T-helper 2 cell treated with Interferon-gamma antibody and Interleukin-4, amounts not matched to agents 5 μg/mL and 100 μg/mL, for 36 hours (primary cell): Measurements from ENCODE around the gene VPS37C.
"Not testable (repeated sequence)": the region's sequence is repeated elsewhere in the genome, so short reads cannot be mapped to it uniquely, and the experiment has no call there.

Source experiments
- DNase-seq: peaks from one replicate; pipeline ENCODE4 v3.0.0; 2021; ENCODE audit warnings: low spot score
- H3K27ac Mint-ChIP-seq: one replicate; pipeline ENCODE4 v1.8.0; 2021; ENCODE audit warnings: mild to moderate bottlenecking, mixed read lengths
- H3K27me3 Mint-ChIP-seq: one replicate; pipeline ENCODE4 v1.8.0; 2021; ENCODE audit warnings: low read depth, mixed read lengths
- H3K36me3 Mint-ChIP-seq: one replicate; pipeline ENCODE4 v1.8.0; 2021; ENCODE audit warnings: low read depth, mixed read lengths
- H3K4me1 Mint-ChIP-seq: one replicate; pipeline ENCODE4 v1.8.0; 2021; ENCODE audit warnings: low read depth, mixed read lengths
- H3K4me3 Mint-ChIP-seq: one replicate; pipeline ENCODE4 v1.8.0; 2022; ENCODE audit warnings: mild to moderate bottlenecking, moderate library complexity, mixed read lengths
- H3K9me3 Mint-ChIP-seq: one replicate; pipeline ENCODE4 v1.8.0; 2021; ENCODE audit warnings: mixed read lengths

Gene VPS37C

DNA sequence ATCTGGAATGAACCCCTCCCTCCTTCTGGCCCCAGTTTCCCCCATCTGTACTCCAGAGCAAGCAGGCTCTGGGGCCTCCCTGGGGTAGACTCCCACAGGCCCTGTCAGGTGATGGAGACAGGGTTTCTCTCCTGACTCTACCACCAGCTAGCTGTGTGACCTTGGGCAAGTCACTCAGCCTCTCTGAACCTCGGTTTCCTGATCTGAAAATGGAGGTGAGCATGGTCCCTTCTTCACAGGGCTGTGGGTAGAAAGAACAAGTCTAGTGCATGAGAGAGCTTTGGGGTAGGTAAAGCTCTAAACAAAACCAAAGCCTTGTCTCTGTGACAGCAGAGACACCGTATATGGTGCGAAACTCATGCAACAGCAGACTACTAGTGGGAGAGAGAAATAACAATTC, 53.3 kb downstream of the VPS37C start:
- H3K4me3 Mint-ChIP-seq = no peak overlapping the region
- H3K36me3 Mint-ChIP-seq = peaks cover 82% of the 10 kb centered on the region
- peaks cover 78% of the 10 kb centered on the region for H3K4me1 Mint-ChIP-seq

DNA sequence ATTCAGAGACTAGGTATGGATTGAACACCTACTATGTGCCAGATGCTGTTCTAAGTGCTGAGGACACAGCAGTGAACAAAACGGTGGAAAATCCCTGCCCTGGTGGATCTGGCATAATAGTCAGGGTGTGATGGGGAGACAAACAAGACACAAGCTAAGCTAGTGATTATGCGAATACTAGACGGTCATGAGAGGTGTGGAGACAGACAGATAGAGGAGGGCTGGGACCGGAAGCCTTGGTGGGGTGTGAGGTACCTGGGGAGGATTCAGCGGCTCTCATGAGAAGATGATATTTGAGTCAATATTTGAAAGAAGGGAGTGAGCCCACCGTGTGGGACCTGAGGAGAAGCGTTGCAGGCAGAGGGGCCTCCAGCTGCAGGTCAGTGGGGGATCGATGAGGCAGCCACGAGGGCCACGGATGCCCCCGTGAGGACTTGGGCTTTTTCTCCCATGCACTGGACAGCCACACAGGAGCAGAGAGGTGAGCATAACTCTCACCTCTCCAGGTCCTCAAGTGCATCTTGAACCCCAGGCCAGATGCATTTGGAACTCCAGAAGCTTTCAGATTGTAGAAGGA, 54.2 kb downstream of the VPS37C start:
- Mint-ChIP-seq H3K36me3 (peaks cover 73% of the 10 kb centered on the region), H3K27ac (peak overlapping the region; percentile 82), H3K4me1 (peaks cover 69% of the 10 kb centered on the region), H3K27me3 (no peaks in the 10 kb centered on the region), H3K9me3 (no peaks in the 10 kb centered on the region), H3K4me3 (no peak overlapping the region)
- DNase-seq = no peak

More for the DNA sequence above, 53.3 kb downstream of the VPS37C start:
- Mint-ChIP-seq H3K27me3 (no peaks in the 10 kb centered on the region), H3K27ac (peak overlapping the region; percentile 82), H3K9me3 (no peaks in the 10 kb centered on the region)
- no peak for DNase-seq

DNA sequence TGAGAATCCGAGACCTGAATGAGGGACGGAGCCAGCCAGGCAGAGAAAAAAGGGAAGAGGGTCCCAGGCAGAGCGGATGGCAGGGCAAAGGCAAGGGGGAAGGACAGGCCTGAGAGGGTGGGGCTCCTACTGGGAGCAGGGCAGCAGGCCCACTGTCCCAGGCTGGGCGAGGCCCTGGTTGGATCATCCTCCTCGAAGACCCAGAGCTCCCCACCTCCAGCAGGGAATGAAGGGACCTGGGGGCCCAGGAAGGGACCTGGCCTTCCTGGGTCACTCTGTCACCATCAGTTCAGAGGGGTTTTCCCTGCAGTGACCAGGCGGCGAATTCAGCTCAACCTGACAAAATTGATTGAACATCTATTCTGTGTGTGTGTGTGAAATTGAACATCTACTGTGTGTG, 54.9 kb downstream of the VPS37C start:
- no peak for DNase-seq
- Mint-ChIP-seq H3K9me3 (no peaks in the 10 kb centered on the region), H3K36me3 (peaks cover 66% of the 10 kb centered on the region), H3K27ac (peak overlapping the region; percentile 82), H3K4me3 (no peak overlapping the region), H3K27me3 (no peaks in the 10 kb centered on the region), H3K4me1 (peaks cover 62% of the 10 kb centered on the region)

DNA sequence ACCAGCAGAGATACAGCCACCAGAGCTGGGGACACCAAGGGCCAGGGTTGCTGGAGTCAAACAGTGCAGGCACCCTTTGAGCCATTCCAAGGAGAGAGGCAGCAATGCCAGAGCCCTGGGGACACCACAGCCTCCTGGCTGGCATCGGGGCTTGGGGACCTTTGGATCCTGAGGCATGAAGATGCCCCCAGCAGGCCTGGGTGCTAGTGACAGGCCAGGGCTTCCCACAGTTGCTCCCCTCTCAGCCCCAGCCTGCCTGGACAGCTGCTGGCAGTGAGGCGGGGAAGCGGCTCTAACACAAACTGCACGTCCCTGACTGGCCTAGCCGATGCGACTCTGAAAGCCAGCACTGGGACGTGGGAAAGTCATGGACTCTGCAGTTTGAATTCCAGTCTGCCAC, 56.3 kb downstream of the VPS37C start:
- peak overlapping the region; percentile 59 for H3K27ac Mint-ChIP-seq
- peaks cover 49% of the 10 kb centered on the region for H3K4me1 Mint-ChIP-seq
- no peak for DNase-seq
- H3K27me3 Mint-ChIP-seq = no peaks in the 10 kb centered on the region
- peaks cover 55% of the 10 kb centered on the region for H3K36me3 Mint-ChIP-seq
- H3K4me3 Mint-ChIP-seq = no peak overlapping the region
- H3K9me3 Mint-ChIP-seq = no peaks in the 10 kb centered on the region

DNA sequence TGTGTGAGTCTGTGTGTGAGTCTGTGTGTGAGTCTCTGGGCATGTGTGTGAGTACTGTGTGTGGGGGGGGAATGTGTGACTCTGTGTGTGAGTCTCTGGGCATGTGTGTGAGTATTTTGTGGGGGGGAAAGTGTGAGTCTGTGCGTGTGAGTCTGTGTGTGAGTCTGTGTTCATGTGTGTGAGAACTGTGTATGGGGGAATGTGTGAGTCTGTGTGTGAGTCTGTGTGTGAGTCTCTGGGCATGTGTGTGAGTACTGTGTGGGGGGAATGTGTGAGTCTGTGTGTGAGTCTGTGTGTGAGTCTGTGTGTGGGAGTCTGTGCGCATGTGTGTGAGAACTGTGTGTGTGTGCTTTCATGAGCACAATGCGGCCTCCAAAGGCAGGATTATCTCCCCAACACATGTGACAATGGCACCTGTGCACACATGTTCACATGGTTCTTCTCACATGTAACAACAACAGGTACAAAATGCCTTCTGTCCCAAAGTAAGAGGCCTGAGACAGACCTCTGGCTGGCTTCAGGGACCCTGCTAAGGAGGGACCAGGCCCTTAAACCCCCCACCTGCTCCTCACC, 57.3 kb downstream of the VPS37C start:
- no peak for DNase-seq
- no peaks in the 10 kb centered on the region for H3K9me3 Mint-ChIP-seq
- H3K4me3 Mint-ChIP-seq = no peak overlapping the region
- H3K36me3 Mint-ChIP-seq = peaks cover 45% of the 10 kb centered on the region
- no peak overlapping the region for H3K27ac Mint-ChIP-seq
- H3K4me1 Mint-ChIP-seq = peaks cover 39% of the 10 kb centered on the region
- H3K27me3 Mint-ChIP-seq = no peaks in the 10 kb centered on the region

DNA sequence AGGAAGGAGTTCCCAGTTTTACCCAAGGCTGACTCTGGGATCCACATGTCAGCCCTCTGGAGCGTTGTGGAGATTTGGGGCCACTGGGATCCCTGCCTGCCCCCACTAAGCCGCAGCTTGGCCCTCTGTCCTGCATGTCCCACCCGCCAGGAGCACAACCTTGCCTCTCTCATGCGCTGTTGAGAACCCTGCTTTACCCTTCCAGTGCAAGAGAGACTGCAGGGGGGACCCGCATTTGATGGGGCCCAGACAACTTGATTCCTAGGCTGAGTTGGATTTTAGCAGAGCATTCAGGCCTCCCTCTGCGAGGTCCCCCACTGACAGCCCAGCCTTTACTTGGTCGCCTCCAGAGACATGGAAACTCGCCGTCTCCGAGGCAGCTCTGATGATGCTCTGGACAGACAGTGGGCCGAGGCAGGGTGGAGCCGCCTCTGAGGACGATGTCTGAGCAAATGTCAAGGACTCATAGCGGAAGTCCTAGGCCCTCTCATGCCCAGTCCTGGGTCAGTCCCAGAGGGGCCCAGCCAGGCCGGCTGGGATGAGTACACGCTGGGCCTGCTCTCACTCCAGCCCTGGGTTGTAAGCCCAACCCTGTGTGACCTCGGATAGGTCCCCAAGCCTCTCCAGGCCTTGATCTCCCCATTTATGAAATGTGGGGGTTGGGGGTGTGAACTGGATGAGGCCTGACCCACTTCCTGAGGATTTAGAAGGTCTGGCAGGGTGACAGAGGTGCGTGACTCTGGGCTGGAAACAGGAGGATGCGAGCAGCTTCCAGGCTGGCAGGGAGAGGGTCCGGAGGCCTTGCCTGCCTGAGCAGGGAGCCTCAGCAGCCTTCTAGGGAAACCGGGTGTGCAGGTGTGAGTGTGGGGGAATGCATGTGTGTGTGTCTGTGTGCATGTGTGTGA, 58.3 kb downstream of the VPS37C start:
- Mint-ChIP-seq H3K27ac (no peak overlapping the region), H3K4me3 (no peak overlapping the region), H3K36me3 (peaks cover 35% of the 10 kb centered on the region), H3K4me1 (peaks cover 30% of the 10 kb centered on the region), H3K9me3 (no peaks in the 10 kb centered on the region), H3K27me3 (no peaks in the 10 kb centered on the region)
- DNase-seq = no peak

DNA sequence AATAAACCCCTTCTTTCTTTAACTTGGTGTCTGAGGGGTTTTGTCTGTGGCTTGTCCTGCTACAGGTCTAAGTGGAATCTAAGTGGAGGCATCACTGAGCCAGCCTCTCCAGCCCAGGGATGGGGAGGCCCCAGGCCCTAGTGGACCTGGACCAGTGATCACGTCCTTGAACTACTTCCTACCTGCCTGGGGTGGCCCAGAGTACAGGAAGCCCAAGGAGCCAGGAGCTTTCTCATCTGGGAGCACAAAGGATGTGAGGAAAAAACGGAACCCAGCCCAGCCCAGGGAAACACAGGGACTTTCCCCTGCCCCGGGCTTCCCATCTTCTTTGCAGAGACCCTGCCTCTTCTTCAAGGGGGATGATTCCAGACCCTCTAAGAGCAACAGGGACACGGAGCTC, 62.4 kb downstream of the VPS37C start:
- H3K4me1 Mint-ChIP-seq = peaks cover 21% of the 10 kb centered on the region
- no peaks in the 10 kb centered on the region for H3K9me3 Mint-ChIP-seq
- peaks cover 7% of the 10 kb centered on the region for H3K36me3 Mint-ChIP-seq
- no peak overlapping the region for H3K27ac Mint-ChIP-seq
- no peak for DNase-seq
- no peak overlapping the region for H3K4me3 Mint-ChIP-seq
- H3K27me3 Mint-ChIP-seq = no peaks in the 10 kb centered on the region

DNA sequence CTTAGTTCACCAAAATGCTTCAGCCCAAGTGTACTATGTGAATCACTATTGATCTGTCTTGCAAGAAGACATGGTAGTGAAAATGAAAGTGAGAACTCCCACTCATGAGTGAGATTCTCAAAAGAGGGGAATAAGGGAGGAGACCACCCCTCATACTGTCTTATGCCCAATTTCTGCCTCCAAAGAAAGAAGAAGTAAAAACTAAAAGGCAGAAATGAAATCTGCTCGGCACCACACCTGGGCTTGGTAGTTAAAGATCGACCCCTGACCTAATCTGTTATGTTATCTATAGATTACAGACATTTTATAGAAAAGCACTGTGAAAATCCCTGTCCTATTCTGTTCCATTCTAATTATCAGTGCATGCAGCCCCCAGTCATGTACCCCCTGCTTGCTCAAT, 63.0 kb downstream of the VPS37C start:
- DNase-seq, H3K27ac Mint-ChIP-seq, H3K27me3 Mint-ChIP-seq, H3K36me3 Mint-ChIP-seq, H3K9me3 Mint-ChIP-seq, H3K4me3 Mint-ChIP-seq: not testable (repeated sequence)
- H3K4me1 Mint-ChIP-seq = peaks cover 25% of the 10 kb centered on the region

DNA sequence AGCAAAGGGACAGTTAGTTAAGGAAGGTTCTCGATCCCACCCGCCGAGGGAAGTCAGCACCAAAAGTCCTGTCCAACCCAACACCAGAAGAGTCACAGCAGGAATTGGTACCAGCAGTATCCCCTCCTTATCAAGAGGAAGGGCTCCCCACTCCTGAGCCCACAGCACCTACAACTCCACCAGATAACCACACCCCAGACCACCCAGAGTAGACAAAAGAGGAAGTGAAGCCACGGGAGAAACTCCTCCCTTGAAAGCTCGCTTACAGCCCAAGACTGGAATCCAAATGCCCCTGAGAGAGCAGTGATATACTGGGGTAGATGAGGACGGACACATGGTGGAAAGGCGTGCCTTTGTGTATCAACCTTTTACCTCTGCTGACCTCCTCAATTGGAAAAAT, 66.2 kb downstream of the VPS37C start:
- H3K27me3 Mint-ChIP-seq = no peaks in the 10 kb centered on the region
- peaks cover 4% of the 10 kb centered on the region for H3K36me3 Mint-ChIP-seq
- H3K4me3 Mint-ChIP-seq = no peak overlapping the region
- no peaks in the 10 kb centered on the region for H3K9me3 Mint-ChIP-seq
- DNase-seq = no peak
- H3K27ac Mint-ChIP-seq = peak overlapping the region; percentile 49
- peaks cover 53% of the 10 kb centered on the region for H3K4me1 Mint-ChIP-seq

DNA sequence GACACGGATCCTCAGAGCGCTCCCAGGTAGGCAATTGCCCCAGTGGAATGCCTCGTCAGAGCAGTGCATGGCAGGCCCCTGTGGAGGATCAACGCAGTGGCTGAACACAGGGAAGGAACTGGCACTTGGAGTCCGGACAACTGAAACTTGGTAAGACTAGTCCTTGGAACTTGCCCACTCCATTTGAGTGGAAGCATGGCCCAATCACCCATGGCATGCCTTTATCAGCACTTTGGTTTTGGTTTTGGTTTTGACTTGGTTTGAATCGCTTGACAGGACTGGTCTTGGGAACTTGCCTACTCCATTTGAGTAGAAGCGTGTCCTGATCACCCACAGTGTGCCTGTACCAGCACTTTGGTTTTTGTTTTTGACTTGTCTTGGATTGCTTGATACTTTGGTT, 67.1 kb downstream of the VPS37C start:
- H3K4me3 Mint-ChIP-seq = peak overlapping the region; percentile 32
- DNase-seq, H3K27me3 Mint-ChIP-seq, H3K36me3 Mint-ChIP-seq, H3K9me3 Mint-ChIP-seq: not testable (repeated sequence)
- peak overlapping the region; percentile 75 for H3K27ac Mint-ChIP-seq
- peaks cover 58% of the 10 kb centered on the region for H3K4me1 Mint-ChIP-seq

DNA sequence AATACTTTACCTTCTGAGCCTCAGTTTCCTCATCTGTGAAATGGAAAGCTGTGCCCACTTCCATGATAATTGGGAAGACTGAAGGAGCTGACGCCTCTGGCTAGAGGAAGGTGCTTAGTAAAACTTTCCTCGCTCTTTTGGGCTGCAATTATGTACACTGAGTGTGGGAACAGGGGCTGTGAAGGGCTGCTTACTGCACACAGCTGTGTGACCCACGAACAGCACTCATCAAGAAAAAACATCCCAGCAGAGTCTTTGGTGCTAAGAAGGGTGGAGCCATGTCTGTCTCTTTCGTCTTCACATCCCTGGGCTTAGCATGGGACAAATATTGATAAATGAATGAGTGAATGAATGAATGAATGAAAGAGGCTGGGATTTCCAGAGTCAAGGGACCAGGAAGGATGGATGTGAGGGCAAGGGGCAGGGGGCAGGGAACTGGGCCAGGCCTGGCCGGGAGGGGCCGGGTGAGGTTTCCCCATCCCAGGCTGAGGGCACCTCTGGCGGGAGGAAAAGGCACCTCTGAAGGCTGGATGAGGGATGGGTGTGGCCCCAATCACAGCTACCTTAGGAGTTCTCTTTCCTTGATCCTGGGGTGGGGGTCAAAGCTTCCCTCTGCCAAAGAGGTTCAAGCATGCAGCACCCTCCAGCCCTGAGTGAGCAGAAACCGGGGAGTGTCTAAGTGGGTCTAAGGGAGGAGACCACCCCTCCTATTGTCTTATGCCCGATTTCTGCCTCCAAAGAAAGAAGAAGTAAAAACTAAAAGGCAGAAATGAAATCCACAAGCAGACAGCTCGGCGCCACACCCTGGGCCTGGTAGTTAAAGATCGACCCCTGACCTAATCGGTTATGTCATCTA, 68.1 kb downstream of the VPS37C start:
- Mint-ChIP-seq H3K4me1 (peaks cover 59% of the 10 kb centered on the region), H3K36me3 (peaks cover 4% of the 10 kb centered on the region), H3K9me3 (no peaks in the 10 kb centered on the region), H3K27me3 (no peaks in the 10 kb centered on the region), H3K4me3 (peak overlapping the region; percentile 92), H3K27ac (peak overlapping the region; percentile 98)
- no peak for DNase-seq

DNA sequence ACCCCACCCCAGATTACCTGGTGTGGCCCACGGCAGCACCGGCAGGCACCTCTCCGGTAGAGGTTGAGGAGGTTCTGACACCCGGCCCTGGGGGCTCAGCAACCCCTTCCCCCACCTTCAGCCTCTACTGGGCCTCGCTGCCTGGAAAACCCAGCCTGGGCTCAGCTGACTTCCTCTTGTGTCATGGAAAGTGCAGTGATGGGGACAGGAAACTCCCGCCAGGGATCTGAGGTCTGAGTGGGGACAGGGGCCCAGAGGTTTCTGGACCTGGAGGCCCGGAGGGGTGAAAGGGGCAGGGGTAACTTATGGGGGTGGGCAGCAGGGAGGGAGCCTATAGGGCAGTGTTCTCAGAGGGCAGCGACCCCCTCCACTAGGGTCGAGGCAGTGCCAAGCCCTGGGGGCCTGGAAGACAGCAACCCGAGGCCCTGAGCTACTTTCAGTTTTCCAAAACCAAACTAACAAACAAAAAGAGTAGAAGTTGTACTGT, 68.9 kb downstream of the VPS37C start:
- H3K9me3 Mint-ChIP-seq = no peaks in the 10 kb centered on the region
- H3K4me3 Mint-ChIP-seq = peak overlapping the region; percentile 92
- H3K36me3 Mint-ChIP-seq = peaks cover 6% of the 10 kb centered on the region
- no peaks in the 10 kb centered on the region for H3K27me3 Mint-ChIP-seq
- H3K27ac Mint-ChIP-seq = peak overlapping the region; percentile 98
- DNase-seq = peak; percentile 84
- peaks cover 66% of the 10 kb centered on the region for H3K4me1 Mint-ChIP-seq

DNA sequence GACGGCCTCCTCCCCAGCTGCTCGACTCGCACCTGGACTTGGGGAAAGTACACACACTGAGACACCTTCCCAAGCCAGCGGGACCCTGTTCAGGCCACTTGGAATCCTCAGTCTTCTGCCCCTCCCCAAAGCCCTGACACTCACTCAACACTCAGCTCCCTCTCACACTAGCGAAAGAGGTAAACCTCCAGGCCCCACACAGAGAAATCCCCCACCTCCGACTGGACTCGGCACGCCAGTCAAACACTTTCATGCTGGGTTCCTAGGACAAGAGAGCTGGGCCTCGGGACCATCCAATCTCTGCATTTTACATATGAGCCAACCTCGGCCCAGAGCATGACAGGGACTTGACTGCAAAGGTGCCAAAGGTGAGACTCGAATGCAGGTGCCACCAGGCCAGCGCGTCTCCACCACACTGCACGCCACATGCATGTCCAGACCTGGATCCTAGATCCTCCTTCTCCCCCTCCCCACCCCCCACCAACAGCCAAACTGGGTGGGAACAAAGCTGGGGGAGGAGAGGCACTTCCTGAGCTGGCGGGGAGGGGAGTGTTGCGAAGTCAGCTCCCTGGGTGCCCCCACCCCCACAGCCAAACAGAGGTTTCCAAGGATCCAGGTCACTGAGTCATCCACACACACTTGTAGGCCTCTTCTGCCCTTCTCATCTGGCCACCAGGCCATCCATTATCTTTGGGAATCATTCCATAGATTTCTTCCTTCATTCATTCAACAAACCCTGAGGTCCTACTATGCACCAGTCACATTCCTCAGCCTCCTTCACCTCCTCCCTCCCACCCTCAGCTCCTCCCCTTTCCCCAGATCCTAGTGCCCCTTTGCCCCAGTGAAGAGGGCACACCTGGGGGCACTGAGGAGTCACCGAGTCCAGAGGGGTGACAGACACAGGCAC, 69.6 kb downstream of the VPS37C start:
- H3K4me3 Mint-ChIP-seq = peak overlapping the region; percentile 92
- peaks cover 67% of the 10 kb centered on the region for H3K4me1 Mint-ChIP-seq
- H3K36me3 Mint-ChIP-seq = peaks cover 6% of the 10 kb centered on the region
- H3K9me3 Mint-ChIP-seq = no peaks in the 10 kb centered on the region
- peak; percentile 76 for DNase-seq
- H3K27ac Mint-ChIP-seq = peak overlapping the region; percentile 98
- H3K27me3 Mint-ChIP-seq = no peaks in the 10 kb centered on the region
